Breast epithelium (tissue), 3 donors: Measurements from ENCODE around the gene ARID1B.

Source experiments
- CTCF ChIP-seq, 3 donors: fragments of 450-650 bp; IDR thresholded peaks; one replicate each; pipeline ENCODE4 v1.5.1; 2016 to 2017; ENCODE audit warnings: antibody characterized with exemption in 3 of 3, mild to moderate bottlenecking in 3 of 3, moderate library complexity in 3 of 3
- POLR2A ChIP-seq: fragments of 450-650 bp; IDR thresholded peaks from one replicate; pipeline ENCODE4 v1.6.1; 2016; ENCODE audit warnings: antibody characterized with exemption, mild to moderate bottlenecking, moderate library complexity
- POLR2AphosphoS5 ChIP-seq, 3 donors: sonication (generic); formaldehyde crosslinking; IDR thresholded peaks; one replicate each; pipeline ENCODE4 v1.6.1; 2017; ENCODE audit warnings: antibody characterized with exemption in 3 of 3

- no peak for TF ChIP-seq POLR2A
- no peak for TF ChIP-seq CTCF (IDR thresholded peaks at IDR 0.05)
- TF ChIP-seq POLR2AphosphoS5 (IDR thresholded peaks at IDR 0.05): no peak
Measured at GRCh38 chr6:157070403-157071107, 293.4 kb downstream of the ARID1B start.
